GM12878 (cell line): ENCODE results near the gene CDC42BPA. TPM values are rescaled to one million over a fixed set of nuclear protein-coding genes. Genes with fewer than 3 reads are reported as not detected.

ENCODE experiments used
- ATAC-seq: fragments of 200-7000 bp; cut with Tn5 transposase; 3 replicates; pipeline ENCODE4 v1.9.1; 2020; ENCODE audit warnings: mild to moderate bottlenecking, moderate library complexity
- BruUV-seq: library from RNA; stranded (reverse); fragments of 400-500 nt; replicated peaks from 2 replicates; lab custom pipeline; 2021; lab: Mats Ljungman, UMichigan
- CTCF ChIA-PET: fragments of 300-600 bp; sonication (Branson Sonifier 250); formaldehyde crosslinking; extraction: SDS; loops from one replicate; lab custom pipeline; 2021; ENCODE audit warnings: inconsistent platforms; lab: Yijun Ruan, JAX
- POLR2A ChIA-PET: fragments of 350-600 bp; formaldehyde crosslinking; extraction: SDS; loops from one replicate; lab custom pipeline; 2021; ENCODE audit warnings: inconsistent platforms; lab: Charles Lee
- RAD21 ChIA-PET: fragments of 300-600 bp; sonication (Branson Sonifier 250); formaldehyde crosslinking; loops from one replicate; lab custom pipeline; 2023; ENCODE audit warnings: antibody characterized with exemption; ENCODE audit not compliant: unreplicated experiment; lab: Charles Lee
- SMC1A ChIA-PET: fragments of 300-600 bp; sonication (Branson Sonifier 250); formaldehyde crosslinking; loops from one replicate; lab custom pipeline; 2023; ENCODE audit not compliant: unreplicated experiment, uncharacterized antibody; lab: Charles Lee
- DNase-seq: peaks from one replicate; pipeline ENCODE4 v3.0.0-alpha.2; 2011; ENCODE audit warnings: low read depth, low spot score
- FAIRE-seq: peaks from 3 replicates; lab custom pipeline; 2011; peaks lifted over from hg19 to GRCh38; lab: Jason Lieb, UNC
- H2AFZ ChIP-seq: 2 replicates; pipeline ENCODE4 v1.6.0; 2011; ENCODE audit warnings: low read depth, low read length, control low read depth; ENCODE audit not compliant: control insufficient read depth
- H3K27ac ChIP-seq: 2 replicates; pipeline ENCODE4 v1.5.1; 2011; ENCODE audit warnings: control low read depth; ENCODE audit not compliant: control insufficient read depth, insufficient read depth
- H3K27me3 ChIP-seq, 2 experiments: replicated peaks in 1 of 2; 2 replicates each; pipeline versions ENCODE4 v1.6.0 to v1.6.1; 2011; ENCODE audit warnings: low read length in 1 of 2; ENCODE audit not compliant: control insufficient read depth in 2 of 2, insufficient read depth in 2 of 2
- H3K36me3 ChIP-seq, 2 experiments: 2 replicates each; pipeline ENCODE4 v1.5.1; 2011; ENCODE audit warnings: low read length in 1 of 2; ENCODE audit not compliant: control insufficient read depth in 2 of 2, insufficient read depth in 2 of 2
- H3K4me1 ChIP-seq: 2 replicates; pipeline ENCODE4 v1.6.1; 2011; ENCODE audit warnings: mild to moderate bottlenecking, low read length, moderate library complexity, mixed read lengths; ENCODE audit not compliant: control insufficient read depth, insufficient read depth
- H3K4me2 ChIP-seq: 2 replicates; pipeline ENCODE4 v1.6.0; 2011; ENCODE audit warnings: control low read depth; ENCODE audit not compliant: control insufficient read depth, insufficient read depth
- H3K4me3 ChIP-seq: fragments of 200-600 bp; sonication (generic); 2 replicates; pipeline ENCODE4 v1.5.1; 2016
- H3K79me2 ChIP-seq: 2 replicates; pipeline ENCODE4 v1.6.0; 2011; ENCODE audit warnings: low read length; ENCODE audit not compliant: control insufficient read depth, insufficient read depth
- H3K9ac ChIP-seq: 2 replicates; pipeline ENCODE4 v1.8.0; 2011; ENCODE audit warnings: low read length, control low read depth, mixed read lengths; ENCODE audit not compliant: control insufficient read depth, insufficient read depth
- H3K9me3 ChIP-seq: replicated peaks from 3 replicates; pipeline ENCODE4 v1.5.1; 2011; ENCODE audit warnings: mild to moderate bottlenecking, low read length; ENCODE audit not compliant: control insufficient read depth, insufficient read depth
- H4K20me1 ChIP-seq: 2 replicates; pipeline ENCODE4 v1.6.0; 2011; ENCODE audit not compliant: control insufficient read depth, insufficient read depth
- ASH2L ChIP-seq: fragments of 300-600, 200-600 bp; sonication (generic); IDR thresholded peaks from 2 replicates; pipeline ENCODE4 v1.6.1; 2017; ENCODE audit warnings: low read depth, mild to moderate bottlenecking, borderline replicate concordance
- BACH1 ChIP-seq: fragments of 450-650 bp; IDR thresholded peaks from 2 replicates; pipeline ENCODE4 v1.6.1; 2017; ENCODE audit warnings: mild to moderate bottlenecking, borderline replicate concordance
- BCL11A ChIP-seq: IDR thresholded peaks from 2 replicates; pipeline ENCODE4 v1.6.1; 2011; ENCODE audit warnings: low read depth, low read length
- ELK1 ChIP-seq: IDR thresholded peaks from 2 replicates; pipeline ENCODE4 v1.6.1; 2012; ENCODE audit warnings: low read depth, low read length, improper control_type of control experiment
- ESRRA ChIP-seq: IDR thresholded peaks from 2 replicates; pipeline ENCODE4 v1.6.1; 2012; ENCODE audit warnings: mild to moderate bottlenecking, low read length, improper control_type of control experiment
- EZH2 ChIP-seq: IDR thresholded peaks from 2 replicates; pipeline ENCODE4 v1.6.1; 2012; ENCODE audit warnings: low read depth, mild to moderate bottlenecking, control low read depth, inconsistent platforms, low read length, borderline replicate concordance; ENCODE audit not compliant: control insufficient read depth
- MYB ChIP-seq: fragments of 150-350 bp; IDR thresholded peaks from 2 replicates; pipeline ENCODE4 v1.6.1; 2014; ENCODE audit warnings: mild to moderate bottlenecking, low read depth, low read length, borderline replicate concordance
- RUNX3 ChIP-seq: IDR thresholded peaks from 2 replicates; pipeline ENCODE4 v1.6.1; 2012; ENCODE audit warnings: low read length, inconsistent platforms
- SRF ChIP-seq, 2 experiments: IDR thresholded peaks; 2 replicates each; pipeline ENCODE4 v1.6.1; 2011; ENCODE audit warnings: low read depth in 2 of 2, low read length in 2 of 2, mild to moderate bottlenecking in 1 of 2, moderate library complexity in 1 of 2
- STAT3 ChIP-seq: IDR thresholded peaks from 2 replicates; pipeline ENCODE4 v1.6.1; 2011; ENCODE audit warnings: low read depth, low read length, improper control_type of control experiment
- TBL1XR1 ChIP-seq: IDR thresholded peaks from 2 replicates; pipeline ENCODE4 v1.6.1; 2012; ENCODE audit warnings: low read depth, low read length, improper control_type of control experiment
- TCF12 ChIP-seq: IDR thresholded peaks from 2 replicates; pipeline ENCODE4 v1.6.1; 2011; ENCODE audit warnings: low read depth, mild to moderate bottlenecking, low read length
- YBX1 ChIP-seq: fragments of 450-650 bp; IDR thresholded peaks from 2 replicates; pipeline ENCODE4 v1.6.1; 2016; ENCODE audit warnings: antibody characterized with exemption
- ZBTB33 ChIP-seq: fragments of 450-650 bp; IDR thresholded peaks from 2 replicates; pipeline ENCODE4 v1.6.1; 2017; ENCODE audit warnings: mild to moderate bottlenecking
- ZBTB40 ChIP-seq: fragments of 450-650 bp; IDR thresholded peaks from 2 replicates; pipeline ENCODE4 v1.6.1; 2016; ENCODE audit warnings: mild to moderate bottlenecking, moderate library complexity, borderline replicate concordance
- ZNF207 ChIP-seq: fragments of 450-650 bp; IDR thresholded peaks from 2 replicates; pipeline ENCODE4 v1.6.1; 2014; ENCODE audit warnings: antibody characterized with exemption, mild to moderate bottlenecking, borderline replicate concordance
- WGBS: methylation state at CpG from one replicate; pipeline ENCODE4 v1.1.6; 2016; ENCODE audit warnings: low lambda C conversion rate; ENCODE audit not compliant: insufficient replicate concordance, insufficient coverage; ENCODE audit errors: missing lambda C conversion rate; 5-methylcytosine and 5-hydroxymethylcytosine counted together
- in situ Hi-C: fragments of 300-500 bp; cut with MboI; formaldehyde crosslinking; loops from 9 replicates; pipeline ENCODE4 v1.14.3; 2018; ENCODE audit warnings: mixed read lengths
- intact Hi-C: fragments of 100-400 bp; cut with micrococcal nuclease; formaldehyde crosslinking; loops from one replicate; pipeline ENCODE4 v1.14.2; 2022; ENCODE audit not compliant: unreplicated experiment
- polyA plus RNA-seq, 11 experiments: library from polyadenylated mRNA; depleted of rRNA in 4 of 11; unstranded in 6 of 11; stranded (reverse) in 5 of 11; fragments of >200 nt; fragmentation: Nextera tagmentation in 4 of 11; fragmentation: Illumina TruSeq in 1 of 11; extraction: Ambion mirVana in 4 of 11; extraction: Trizol in 1 of 11; gene quantifications; 1 replicate in 1 of 11; 2 replicates in 10 of 11; pipeline versions ENCODE4 v1.2.1 to v1.2.3, GENCODE V29; 2011 to 2016; ENCODE audit warnings: inconsistent platforms in 2 of 11, missing spikeins in 2 of 11, low read depth in 1 of 11
- total RNA-seq, 4 experiments: library from RNA; depleted of rRNA in 3 of 4; stranded (reverse); fragments of >200 nt in 3 of 4; fragmentation: Illumina TruSeq in 1 of 4; extraction: Trizol in 1 of 4; gene quantifications; 2 replicates each; pipeline versions ENCODE4 v1.2.1 to v1.2.3, GENCODE V29; 2013 to 2021

CDC42BPA gene
- total and polyA plus RNA-seq, 10 of the 15 experiments (the other 5 are each of a cell fraction or from before 2014, with no cell fraction given): 0.02 to 0.52 (median 0.10) TPM

GRCh38 chr1:226967665-226968064, 350.6 kb downstream of the CDC42BPA start:
- POLR2A ChIA-PET: no interaction called here
- Histone ChIP-seq H3K27ac (no peak overlapping the region), H3K27me3 (no peaks in the 10 kb centered on the region), H3K9ac (no peak overlapping the region), H3K4me1 (no peaks in the 10 kb centered on the region; the same call in 1 of the 2 replicates), H3K36me3 (peaks cover 0 to 6% of the 10 kb centered on the region in 2 experiments; a peak in 2 of 4 replicates), H3K9me3 (peaks cover 1% of the 10 kb centered on the region; the same call in 2 of the 3 replicates), H3K79me2 (no peaks in the 10 kb centered on the region), H2AFZ (no peak overlapping the region), H3K4me2 (no peak overlapping the region), H3K4me3 (no peak overlapping the region), H4K20me1 (no peaks in the 10 kb centered on the region; the same call in 1 of the 2 replicates)
- no peak for ATAC-seq
- intact Hi-C loops: no loop called here
- TF ChIP-seq BACH1 (no peak), BCL11A (no peak), ESRRA (no peak), ASH2L (no peak), ELK1 (no peak), YBX1 (no peak), ZNF207 (no peak), EZH2 (no peak), RUNX3 (no peak), ZBTB40 (no peak), TBL1XR1 (no peak), STAT3 (no peak), ZBTB33 (no peak), SRF (IDR thresholded peaks at IDR 0.05; ENCODE audit: low read depth in 2 of 2, low read length in 2 of 2) (no peak), MYB (no peak), TCF12 (no peak)
- 82% methylated on average over 3 of the region's 3 CpGs for WGBS
- SMC1A ChIA-PET: no interaction called here
- BruUV-seq: no TSS peak
- DNase-seq: no peak
- CTCF ChIA-PET: no interaction called here
- in situ Hi-C loops: no loop called here
- RAD21 ChIA-PET: no interaction called here
- no peak for FAIRE-seq
